GM21619 (cell line): ENCODE measurements around the gene CXXC4.

Experiments
- ATAC-seq: cut with Tn5 transposase; IDR thresholded peaks from one replicate; pipeline ENCODE4 v1.9.1; 2021; ENCODE audit not compliant: unreplicated experiment

Gene CXXC4

GRCh38 chr4:104494822-104495559 is at the start of gene CXXC4:
Gene CXXC4, minus strand, starts transcription at chr4:104494894. Its CDS starts 3,092 bp downstream, at chr4:104491802.
- peak; percentile 24 for ATAC-seq

DNA sequence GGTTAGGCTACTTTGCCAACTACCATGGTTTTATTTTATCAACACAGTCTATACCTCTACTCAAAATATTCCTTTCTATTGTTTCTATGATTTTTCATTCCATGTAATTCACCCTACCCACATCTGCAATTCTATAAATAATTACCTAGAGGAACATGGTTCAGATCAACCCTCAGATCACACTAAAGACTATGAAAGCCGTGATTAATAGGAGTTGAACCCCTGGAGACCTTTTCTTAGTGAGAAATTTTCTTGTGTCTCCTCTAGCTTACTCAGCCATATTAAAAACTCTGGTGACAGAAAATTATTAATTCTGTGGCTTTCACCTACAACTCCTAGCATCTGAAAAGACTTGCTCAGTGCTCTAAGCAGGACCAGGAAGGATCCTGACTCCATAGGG is 38.5 kb upstream of the CXXC4 start:
- ATAC-seq = no peak

GRCh38 chr4:104532677-104533076 is 38.0 kb upstream of the CXXC4 start:
- ATAC-seq = no peak

DNA sequence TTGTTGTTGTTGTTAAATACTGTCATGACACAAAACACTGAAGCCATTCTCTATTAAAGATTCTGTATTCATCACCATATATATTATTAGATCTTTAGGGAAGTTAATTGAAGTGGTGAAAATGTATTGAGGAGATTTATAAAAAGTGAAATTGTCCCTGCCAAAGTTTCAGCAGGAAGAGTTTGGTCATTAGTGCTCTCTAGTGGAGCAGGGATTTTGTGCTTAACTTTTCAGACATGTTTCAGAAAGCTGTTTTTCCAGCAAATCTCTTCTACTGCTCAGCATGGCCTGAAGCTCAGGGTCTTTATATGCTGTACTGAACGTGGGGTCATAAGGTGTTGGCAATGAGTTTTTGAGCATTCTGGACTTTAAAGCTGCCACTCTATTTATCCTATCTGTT is 36.7 kb upstream of the CXXC4 start:
- ATAC-seq = no peak

- no peak for ATAC-seq
Observed at GRCh38 chr4:104530426-104530825, 35.7 kb upstream of the CXXC4 start.

GRCh38 chr4:104524591-104524990 is 29.9 kb upstream of the CXXC4 start:
- ATAC-seq = no peak

DNA sequence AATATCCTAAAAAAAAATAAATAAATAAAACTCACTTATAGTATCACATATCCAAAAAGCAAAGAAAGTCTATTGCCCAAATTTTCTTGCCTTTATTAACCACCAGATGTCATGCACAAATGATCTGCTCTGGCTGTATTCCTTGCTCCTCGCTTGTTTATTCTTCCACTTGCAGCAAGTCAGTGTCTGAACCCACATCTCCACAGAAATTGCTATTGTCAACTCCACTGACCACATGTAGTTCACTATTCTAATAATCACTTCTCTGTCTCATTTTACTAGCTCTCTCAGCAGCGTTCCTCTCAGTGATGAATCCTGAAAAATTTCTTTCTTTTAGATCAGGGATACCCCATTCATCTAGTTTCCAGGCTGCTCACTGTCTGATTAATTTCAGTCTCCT is 29.3 kb upstream of the CXXC4 start:
- no peak for ATAC-seq

GRCh38 chr4:104519588-104519987 is 24.9 kb upstream of the CXXC4 start:
- peak; percentile 93 for ATAC-seq

- ATAC-seq = no peak
Observed at GRCh38 chr4:104516884-104517283, 22.2 kb upstream of the CXXC4 start.

- ATAC-seq = no peak
Observed at GRCh38 chr4:104508224-104508623, 13.5 kb upstream of the CXXC4 start.

GRCh38 chr4:104507112-104507511 is 12.4 kb upstream of the CXXC4 start:
- ATAC-seq = no peak

- ATAC-seq = no peak
Observed at GRCh38 chr4:104504536-104504935, 9.8 kb upstream of the CXXC4 start.

- no peak for ATAC-seq
Observed at GRCh38 chr4:104502471-104502870, 7.8 kb upstream of the CXXC4 start.

GRCh38 chr4:104501290-104501689 is 6.6 kb upstream of the CXXC4 start:
- no peak for ATAC-seq

DNA sequence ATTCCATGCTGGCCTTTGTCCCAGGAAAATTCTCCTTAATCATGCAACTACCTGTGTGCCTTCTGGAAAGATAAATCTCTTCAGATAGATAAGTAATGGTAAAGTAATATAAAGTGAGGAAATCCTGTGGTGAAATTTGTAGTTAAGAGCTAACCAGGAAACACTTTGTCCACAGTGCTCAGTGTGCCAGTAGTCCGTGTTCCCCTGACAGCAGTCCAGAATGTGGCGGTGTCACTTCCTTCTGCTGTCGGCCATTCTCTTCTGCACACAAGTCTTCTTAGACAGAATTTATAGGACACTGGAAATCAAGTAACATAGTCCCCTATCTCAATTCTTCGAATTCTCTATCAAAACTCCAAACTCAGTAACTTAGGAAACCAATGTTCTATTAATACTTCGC is 5.7 kb upstream of the CXXC4 start:
- ATAC-seq = no peak

DNA sequence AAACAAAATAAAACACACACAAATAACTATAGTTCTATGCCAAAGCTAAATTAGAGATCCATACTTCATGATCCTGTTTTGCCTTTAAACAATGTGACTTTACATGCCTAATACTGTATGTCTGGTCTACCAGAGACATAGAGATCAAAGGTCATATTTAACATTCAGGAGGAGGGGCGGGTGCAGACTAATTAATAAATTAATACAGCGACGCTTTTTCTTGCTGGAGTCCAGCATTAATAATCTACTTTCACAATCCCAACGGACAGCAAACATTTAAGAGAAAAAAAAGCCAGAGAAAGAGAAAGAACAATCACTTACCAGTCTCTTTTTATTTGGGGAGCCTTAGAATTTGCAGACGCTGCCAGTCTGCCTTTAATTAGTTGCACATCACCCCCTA is 509 bp downstream of the CXXC4 start:
- no peak for ATAC-seq

DNA sequence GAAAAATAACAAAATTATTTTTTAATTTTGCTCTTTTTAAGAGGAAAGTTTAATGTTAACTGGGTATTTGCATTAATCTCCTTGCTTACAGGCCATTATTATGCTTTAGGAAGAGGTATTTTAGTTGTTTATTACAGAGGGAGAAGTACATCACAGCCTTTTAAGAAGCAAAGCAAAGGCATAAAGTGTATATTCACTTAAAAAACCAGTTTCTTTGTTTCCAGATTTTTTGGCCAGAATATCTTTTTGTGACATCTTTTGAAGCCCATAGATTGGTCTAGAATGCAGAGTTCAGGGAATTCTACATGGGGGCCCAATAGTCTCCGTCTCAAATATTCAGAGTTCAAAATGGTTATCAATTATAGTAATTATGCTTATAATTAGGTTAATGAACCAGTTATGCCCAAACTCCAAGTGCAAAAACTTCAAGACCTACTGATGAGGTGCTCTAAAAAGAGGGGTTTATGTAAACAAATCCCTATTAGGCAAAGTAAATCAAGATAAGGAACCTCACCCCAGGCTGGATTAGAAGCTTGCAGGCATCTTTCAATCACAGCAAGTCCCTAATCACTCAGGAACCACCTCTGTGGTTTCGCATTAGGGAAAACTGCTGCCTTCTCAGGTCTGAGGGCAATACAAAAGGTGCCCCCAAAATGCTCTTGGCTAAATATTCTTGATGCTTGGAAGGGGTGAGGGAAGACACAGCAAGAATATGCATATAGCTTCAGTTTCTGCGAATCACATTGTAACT is 1.4 kb downstream of the CXXC4 start:
- no peak for ATAC-seq

DNA sequence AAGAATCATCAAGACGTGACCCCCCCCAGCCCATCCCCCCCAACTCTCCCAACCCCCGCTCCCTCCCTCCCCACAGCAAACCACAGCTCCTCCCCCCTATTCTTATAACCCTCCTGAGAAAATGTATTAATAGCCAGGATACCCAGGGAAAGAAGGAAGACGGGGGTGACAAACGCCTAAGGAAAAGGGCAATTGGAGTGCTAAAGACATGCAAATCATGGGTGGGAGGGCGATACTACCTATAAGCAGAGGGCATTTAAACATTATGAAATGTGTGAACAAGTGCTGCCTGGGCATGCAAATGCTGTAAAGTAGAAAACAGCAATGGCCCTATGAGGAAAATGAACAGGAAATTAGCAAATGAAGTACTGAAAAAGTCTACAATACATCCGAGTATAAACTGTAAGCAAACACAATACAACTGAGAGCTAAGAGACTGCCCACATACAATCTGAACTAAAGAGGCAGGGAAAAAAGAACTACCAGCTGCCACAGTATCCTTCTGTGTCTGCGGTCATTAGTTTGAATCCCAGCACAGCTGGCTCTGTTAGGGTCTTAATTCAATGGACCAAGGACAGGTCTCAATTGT is 2.4 kb downstream of the CXXC4 start:
- ATAC-seq = peak; percentile 37

DNA sequence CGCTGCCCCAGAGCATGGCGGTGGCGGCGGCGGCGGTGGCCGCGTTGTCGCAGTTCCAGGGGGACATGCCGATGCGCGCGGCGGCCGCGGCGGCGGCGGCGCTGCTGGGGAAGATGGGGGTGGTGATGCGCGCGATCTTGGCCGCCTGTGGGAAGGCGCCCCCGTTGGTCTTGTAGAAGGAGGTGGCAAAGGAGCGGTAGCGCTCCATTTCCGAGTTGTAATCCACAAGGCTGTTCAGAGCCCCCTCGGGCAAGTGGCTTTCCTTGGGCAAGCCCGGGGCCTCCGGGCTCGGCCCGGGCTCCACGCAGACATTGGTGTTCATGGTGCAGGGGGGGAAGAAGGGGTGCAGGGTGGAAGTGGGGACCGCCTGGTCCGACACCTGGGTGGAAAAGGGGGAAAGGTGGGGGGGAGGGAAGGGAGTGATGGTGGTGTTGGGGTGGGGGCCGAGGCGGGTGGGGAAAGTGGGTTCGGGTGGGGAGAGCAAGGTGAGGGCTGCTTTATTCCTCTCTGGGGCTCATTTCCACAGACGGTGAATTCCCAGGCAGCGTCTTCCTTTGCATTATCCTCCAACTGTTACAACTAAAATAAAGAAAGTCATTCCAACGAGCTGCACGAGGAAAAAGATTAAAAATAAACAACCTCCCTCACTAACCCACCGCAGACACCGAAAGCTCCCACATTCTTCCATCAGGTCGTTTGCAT is 3.1 kb downstream of the CXXC4 start:
- peak; percentile 21 for ATAC-seq

DNA sequence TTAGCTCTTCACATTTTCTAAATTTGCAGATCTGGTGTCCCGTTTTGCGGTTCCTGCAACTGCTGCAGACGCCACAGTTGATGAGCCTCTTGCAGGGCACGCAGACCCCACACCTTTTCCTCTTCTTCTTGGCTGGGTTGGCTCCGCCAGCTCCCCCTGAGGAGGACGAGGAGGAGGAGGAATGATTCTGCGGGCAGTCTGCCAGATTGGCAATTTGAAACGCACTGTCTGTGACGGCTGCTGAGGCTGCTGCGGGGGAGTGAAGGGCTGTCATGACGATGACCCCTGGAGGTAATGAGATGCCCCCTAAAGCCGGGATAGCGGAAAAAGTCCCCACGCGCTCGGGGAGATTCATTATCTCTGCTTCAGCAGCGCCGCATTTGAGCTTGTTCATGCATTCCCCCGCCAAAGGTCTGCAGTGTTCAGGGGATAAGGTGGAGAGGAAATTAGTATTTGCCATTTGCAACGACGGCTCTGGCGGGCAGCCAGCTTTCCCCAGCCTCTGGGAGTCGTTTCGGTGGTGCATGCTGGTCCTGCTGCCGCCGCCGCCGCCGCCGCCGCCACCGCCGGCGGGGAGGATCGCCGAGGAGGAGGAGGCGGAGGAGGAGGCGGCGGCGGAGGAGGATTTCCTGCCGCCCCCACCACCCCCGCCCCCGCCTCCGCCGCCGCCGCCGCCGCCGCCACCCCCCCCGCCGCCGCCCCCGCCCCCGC is 3.8 kb downstream of the CXXC4 start:
- ATAC-seq = peak; percentile 29
